Measurements from ENCODE around the gene LRRC14B. TPM values are rescaled to one million over a fixed set of nuclear protein-coding genes. Genes with fewer than 3 reads are reported as not detected.

LRRC14B gene
- total RNA-seq, 2 donors from 2014 or later: not detected

GRCh38 chr5:161803-162110 is 29.5 kb upstream of the LRRC14B start:
- Mint-ChIP-seq H3K4me1 (no peaks in the 10 kb centered on the region), H3K4me3 (no peak overlapping the region), H3K27me3 (ENCODE audit: insufficient read depth) (no peaks in the 10 kb centered on the region), H3K9me3 (peaks cover 15% of the 10 kb centered on the region), H3K36me3 (ENCODE audit: low read depth) (peaks cover 26% of the 10 kb centered on the region), H3K27ac (no peak overlapping the region)
- Histone ChIP-seq H3K27ac (ENCODE audit: low read depth, low read length) (no peak overlapping the region), H3K4me3 (ENCODE audit: low read length) (no peak overlapping the region), H3K9ac (ENCODE audit: extremely low read depth, low read length, poor library complexity, severe bottlenecking) (no peak overlapping the region), H3K9me3 (ENCODE audit: control insufficient read depth, low read length) (no peaks in the 10 kb centered on the region), H3K27me3 (ENCODE audit: control insufficient read depth, insufficient read depth, low read length, poor library complexity, severe bottlenecking) (no peaks in the 10 kb centered on the region), H3K4me1 (ENCODE audit: control insufficient read depth, insufficient read depth, low read length) (no peaks in the 10 kb centered on the region), H3K36me3 (ENCODE audit: control insufficient read depth, insufficient read depth, low read length) (no peaks in the 10 kb centered on the region)
- TF ChIP-seq CTCF (conservative IDR thresholded peaks at IDR 0.05): no peak
- 95 to 98% methylated on average over 13 to 17 of the region's 17 CpGs for WGBS, 2 experiments (ENCODE audit: insufficient coverage in 1 of 2, insufficient read length in 1 of 2)
- no peak for DNase-seq

- Histone ChIP-seq H3K36me3 (ENCODE audit: control insufficient read depth, insufficient read depth, low read length) (no peaks in the 10 kb centered on the region), H3K4me1 (ENCODE audit: control insufficient read depth, insufficient read depth, low read length) (no peaks in the 10 kb centered on the region), H3K4me3 (ENCODE audit: low read length) (no peak overlapping the region), H3K27ac (ENCODE audit: low read depth, low read length) (no peak overlapping the region), H3K9ac (ENCODE audit: extremely low read depth, low read length, poor library complexity, severe bottlenecking) (no peak overlapping the region), H3K9me3 (ENCODE audit: control insufficient read depth, low read length) (no peaks in the 10 kb centered on the region), H3K27me3 (ENCODE audit: control insufficient read depth, insufficient read depth, low read length, poor library complexity, severe bottlenecking) (no peaks in the 10 kb centered on the region)
- no peak for DNase-seq
- H3K27ac Mint-ChIP-seq: no peak overlapping the region
- 87 to 94% methylated on average over 17 to 19 of the region's 19 CpGs for WGBS, 2 experiments (ENCODE audit: insufficient coverage in 1 of 2, insufficient read length in 1 of 2)
- peaks cover 21% of the 10 kb centered on the region for H3K36me3 Mint-ChIP-seq (ENCODE audit: low read depth)
- H3K4me1 Mint-ChIP-seq: no peaks in the 10 kb centered on the region
- H3K27me3 Mint-ChIP-seq (ENCODE audit: insufficient read depth): no peaks in the 10 kb centered on the region
- H3K4me3 Mint-ChIP-seq: no peak overlapping the region
- H3K9me3 Mint-ChIP-seq: peaks cover 15% of the 10 kb centered on the region
- no peak for TF ChIP-seq CTCF (conservative IDR thresholded peaks at IDR 0.05)
Observed at GRCh38 chr5:162190-162564, 29.1 kb upstream of the LRRC14B start.

GRCh38 chr5:162565-163337 is 28.5 kb upstream of the LRRC14B start:
- no peak for DNase-seq
- H3K36me3 Mint-ChIP-seq (ENCODE audit: low read depth): peaks cover 19% of the 10 kb centered on the region
- 89 to 96% methylated on average over 12 to 23 of the region's 23 CpGs for WGBS, 2 experiments (ENCODE audit: insufficient coverage in 1 of 2, insufficient read length in 1 of 2)

More at GRCh38 chr5:162565-163337, 28.5 kb upstream of the LRRC14B start:
- Histone ChIP-seq H3K9ac (ENCODE audit: extremely low read depth, low read length, poor library complexity, severe bottlenecking) (no peak overlapping the region), H3K36me3 (ENCODE audit: control insufficient read depth, insufficient read depth, low read length) (no peaks in the 10 kb centered on the region), H3K4me3 (ENCODE audit: low read length) (no peak overlapping the region), H3K9me3 (ENCODE audit: control insufficient read depth, low read length) (no peaks in the 10 kb centered on the region), H3K27me3 (ENCODE audit: control insufficient read depth, insufficient read depth, low read length, poor library complexity, severe bottlenecking) (no peaks in the 10 kb centered on the region), H3K27ac (ENCODE audit: low read depth, low read length) (no peak overlapping the region), H3K4me1 (ENCODE audit: control insufficient read depth, insufficient read depth, low read length) (no peaks in the 10 kb centered on the region)
- H3K4me1 Mint-ChIP-seq: no peaks in the 10 kb centered on the region
- H3K9me3 Mint-ChIP-seq: peaks cover 15% of the 10 kb centered on the region
- TF ChIP-seq CTCF (conservative IDR thresholded peaks at IDR 0.05): no peak
- H3K27me3 Mint-ChIP-seq (ENCODE audit: insufficient read depth): no peaks in the 10 kb centered on the region
- no peak overlapping the region for H3K4me3 Mint-ChIP-seq
- no peak overlapping the region for H3K27ac Mint-ChIP-seq
